DND-41 (cell line): ENCODE measurements around the gene ANP32D.
"Not testable (repeated sequence)": the region's sequence is repeated elsewhere in the genome, so short reads cannot be mapped to it uniquely, and the experiment has no call there.

ENCODE experiments used
- ATAC-seq: fragments of 200-7000 bp; cut with Tn5 transposase; 3 replicates; pipeline ENCODE4 v1.9.1; 2021; ENCODE audit warnings: low read depth; ENCODE audit not compliant: insufficient read depth
- DNase-seq: peaks from one replicate; pipeline ENCODE4 v3.0.0-alpha.2; 2020
- H2AFZ ChIP-seq: 2 replicates; pipeline ENCODE4 v1.6.0; 2012; ENCODE audit warnings: low read depth, low read length
- H3K27ac ChIP-seq: 2 replicates; pipeline ENCODE4 v1.5.1; 2012; ENCODE audit warnings: low read length, inconsistent platforms
- H3K27me3 ChIP-seq: fragments of 200-600 bp; sonication (generic); 2 replicates; pipeline ENCODE4 v1.6.0; 2012; ENCODE audit warnings: low read length, mild to moderate bottlenecking, inconsistent platforms; ENCODE audit not compliant: insufficient read depth, poor library complexity
- H3K36me3 ChIP-seq: 2 replicates; pipeline ENCODE4 v1.5.1; 2012; ENCODE audit warnings: low read length, inconsistent platforms; ENCODE audit not compliant: insufficient read depth
- H3K4me1 ChIP-seq: 2 replicates; pipeline ENCODE4 v1.5.1; 2012; ENCODE audit warnings: mild to moderate bottlenecking, low read length; ENCODE audit not compliant: insufficient read depth
- H3K4me2 ChIP-seq: 2 replicates; pipeline ENCODE4 v1.6.0; 2012; ENCODE audit warnings: mild to moderate bottlenecking, moderate library complexity, low read length, inconsistent platforms; ENCODE audit not compliant: insufficient read depth
- H3K4me3 ChIP-seq, 2 experiments: fragments of 200-600 bp in 1 of 2; shearing (Covaris generic) in 1 of 2; 2 replicates each; pipeline ENCODE4 v1.5.1; 2012 to 2016; ENCODE audit warnings: inconsistent platforms in 2 of 2, low read length in 2 of 2, mild to moderate bottlenecking in 2 of 2, low read depth in 1 of 2, moderate library complexity in 1 of 2
- H3K79me2 ChIP-seq: 2 replicates; pipeline ENCODE4 v1.6.0; 2012; ENCODE audit warnings: low read length, inconsistent platforms; ENCODE audit not compliant: insufficient read depth
- H3K9ac ChIP-seq: 2 replicates; pipeline ENCODE4 v1.6.0; 2012; ENCODE audit warnings: low read depth, mild to moderate bottlenecking, inconsistent platforms, low read length, moderate library complexity
- H3K9me3 ChIP-seq: 2 replicates; pipeline ENCODE4 v1.5.1; 2012; ENCODE audit warnings: low read length, moderate library complexity, mild to moderate bottlenecking, inconsistent platforms; ENCODE audit not compliant: insufficient read depth, severe bottlenecking
- H4K20me1 ChIP-seq: 2 replicates; pipeline ENCODE4 v1.6.0; 2012; ENCODE audit warnings: low read length; ENCODE audit not compliant: insufficient read depth
- EZH2 ChIP-seq: IDR thresholded peaks from 3 replicates; pipeline ENCODE4 v1.6.1; 2012; ENCODE audit warnings: borderline replicate concordance, low read depth, mild to moderate bottlenecking, moderate library complexity, low read length, inconsistent platforms; ENCODE audit not compliant: severe bottlenecking
- TF ChIP-seq, protein P1 (sequence below): IDR thresholded peaks from 2 replicates; pipeline ENCODE4 v1.5.1; 2012; ENCODE audit warnings: borderline replicate concordance, low read length, moderate library complexity, mild to moderate bottlenecking; ENCODE audit not compliant: poor library complexity, severe bottlenecking; ENCODE audit errors: extremely low read depth

ANP32D gene

DNA sequence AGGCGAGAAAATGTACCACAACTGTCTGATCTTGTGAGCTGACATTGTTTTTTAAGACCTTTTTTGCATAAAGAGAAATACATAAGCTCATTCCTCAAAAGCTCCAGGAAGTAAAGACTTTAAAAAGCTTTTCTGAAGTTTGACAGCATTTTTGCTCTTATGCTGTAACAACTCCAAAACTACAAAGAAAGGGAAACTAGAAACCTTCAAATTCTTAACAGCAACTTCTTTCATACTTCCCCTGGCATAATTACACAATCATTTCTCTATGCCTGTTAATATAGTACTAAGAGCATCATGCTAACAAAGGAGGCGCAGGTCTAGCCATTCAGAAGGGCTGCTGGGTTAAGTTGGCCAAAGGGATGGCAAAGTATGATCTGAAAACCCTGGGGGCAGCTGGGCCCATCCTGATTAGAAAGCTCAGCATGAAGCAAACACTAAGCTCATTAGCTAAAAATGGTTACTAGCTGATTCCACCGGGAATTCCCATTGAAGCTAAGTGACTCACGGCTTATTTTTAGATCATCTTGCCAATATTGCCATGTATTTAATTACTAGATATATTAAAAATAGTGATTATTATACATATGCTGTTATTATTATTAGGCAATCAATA, 26.1 kb upstream of the ANP32D start:
- TF ChIP-seq, protein P1, sequence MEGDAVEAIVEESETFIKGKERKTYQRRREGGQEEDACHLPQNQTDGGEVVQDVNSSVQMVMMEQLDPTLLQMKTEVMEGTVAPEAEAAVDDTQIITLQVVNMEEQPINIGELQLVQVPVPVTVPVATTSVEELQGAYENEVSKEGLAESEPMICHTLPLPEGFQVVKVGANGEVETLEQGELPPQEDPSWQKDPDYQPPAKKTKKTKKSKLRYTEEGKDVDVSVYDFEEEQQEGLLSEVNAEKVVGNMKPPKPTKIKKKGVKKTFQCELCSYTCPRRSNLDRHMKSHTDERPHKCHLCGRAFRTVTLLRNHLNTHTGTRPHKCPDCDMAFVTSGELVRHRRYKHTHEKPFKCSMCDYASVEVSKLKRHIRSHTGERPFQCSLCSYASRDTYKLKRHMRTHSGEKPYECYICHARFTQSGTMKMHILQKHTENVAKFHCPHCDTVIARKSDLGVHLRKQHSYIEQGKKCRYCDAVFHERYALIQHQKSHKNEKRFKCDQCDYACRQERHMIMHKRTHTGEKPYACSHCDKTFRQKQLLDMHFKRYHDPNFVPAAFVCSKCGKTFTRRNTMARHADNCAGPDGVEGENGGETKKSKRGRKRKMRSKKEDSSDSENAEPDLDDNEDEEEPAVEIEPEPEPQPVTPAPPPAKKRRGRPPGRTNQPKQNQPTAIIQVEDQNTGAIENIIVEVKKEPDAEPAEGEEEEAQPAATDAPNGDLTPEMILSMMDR: no peak
- no peak for TF ChIP-seq EZH2
- H4K20me1 ChIP-seq: no peaks in the 10 kb centered on the region
- H3K27ac ChIP-seq: no peak overlapping the region
- H3K4me3 ChIP-seq: no peak overlapping the region
- H3K36me3 ChIP-seq: no peaks in the 10 kb centered on the region
- H2AFZ ChIP-seq: no peak overlapping the region
- H3K9ac ChIP-seq: no peak overlapping the region
- no peaks in the 10 kb centered on the region for H3K4me1 ChIP-seq
- DNase-seq (no peak), ATAC-seq (no peak)
- H3K27me3 ChIP-seq: peaks cover 4% of the 10 kb centered on the region
- no peaks in the 10 kb centered on the region for H3K9me3 ChIP-seq
- H3K4me2 ChIP-seq: no peak overlapping the region
- H3K79me2 ChIP-seq: no peaks in the 10 kb centered on the region

DNA sequence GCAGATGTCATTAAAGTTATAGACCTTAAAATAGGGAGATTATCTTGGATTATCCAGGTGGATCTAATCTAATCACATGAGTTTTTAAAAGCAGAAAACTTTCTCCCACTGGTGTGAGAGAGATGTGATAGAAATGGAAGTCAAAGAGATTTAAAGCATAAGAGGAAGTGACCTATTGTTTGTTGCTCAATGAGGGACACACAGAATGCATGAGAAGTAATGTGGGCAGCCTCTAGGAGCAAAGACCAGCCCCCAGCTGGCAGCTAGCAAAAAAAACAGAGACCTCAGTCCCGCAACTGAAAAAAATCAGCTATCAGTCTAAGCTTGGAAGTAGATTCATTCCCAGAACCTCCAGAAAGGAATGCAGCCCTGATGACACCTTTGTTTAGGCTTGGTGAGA, 24.6 kb upstream of the ANP32D start:
- no peak overlapping the region for H3K27ac ChIP-seq
- no peaks in the 10 kb centered on the region for H3K79me2 ChIP-seq
- H3K4me1 ChIP-seq: no peaks in the 10 kb centered on the region
- no peak for DNase-seq
- no peak overlapping the region for H2AFZ ChIP-seq
- H4K20me1 ChIP-seq: no peaks in the 10 kb centered on the region
- no peak overlapping the region for H3K4me3 ChIP-seq
- no peaks in the 10 kb centered on the region for H3K36me3 ChIP-seq
- peaks cover 4% of the 10 kb centered on the region for H3K27me3 ChIP-seq
- no peak for ATAC-seq
- TF ChIP-seq, protein P1: no peak
- H3K9me3 ChIP-seq: no peaks in the 10 kb centered on the region
- H3K4me2 ChIP-seq: no peak overlapping the region
- no peak overlapping the region for H3K9ac ChIP-seq

GRCh38 chr12:48451372-48451771, 21.0 kb upstream of the ANP32D start:
- H3K27me3 ChIP-seq: peaks cover 12% of the 10 kb centered on the region
- DNase-seq: no peak
- no peaks in the 10 kb centered on the region for H3K79me2 ChIP-seq
- H3K4me3 ChIP-seq: no peak overlapping the region
- H3K4me2 ChIP-seq: no peak overlapping the region
- no peak overlapping the region for H3K9ac ChIP-seq
- H3K36me3 ChIP-seq: no peaks in the 10 kb centered on the region
- H3K9me3 ChIP-seq: no peaks in the 10 kb centered on the region
- no peak for ATAC-seq
- no peak overlapping the region for H2AFZ ChIP-seq
- H3K27ac ChIP-seq: no peak overlapping the region
- H4K20me1 ChIP-seq: no peaks in the 10 kb centered on the region
- H3K4me1 ChIP-seq: no peaks in the 10 kb centered on the region
- TF ChIP-seq, protein P1: no peak
- no peak for TF ChIP-seq EZH2

- H3K4me1 ChIP-seq, DNase-seq, H3K4me3 ChIP-seq, H3K27ac ChIP-seq, ATAC-seq, H2AFZ ChIP-seq, H4K20me1 ChIP-seq, H3K9me3 ChIP-seq, H3K9ac ChIP-seq, H3K4me2 ChIP-seq, H3K36me3 ChIP-seq, H3K79me2 ChIP-seq: not testable (repeated sequence)
- H3K27me3 ChIP-seq: peaks cover 12% of the 10 kb centered on the region
Measured at GRCh38 chr12:48452961-48453360, 19.4 kb upstream of the ANP32D start.
